ENCODE measurements around the gene CCDC172. TPM values are rescaled to one million over a fixed set of nuclear protein-coding genes. Genes with fewer than 3 reads are reported as not detected.
A peak's percentile ranks its signal among the peaks of the same experiment; 100 is the strongest.
"Not testable (repeated sequence)": the region's sequence is repeated elsewhere in the genome, so short reads cannot be mapped to it uniquely, and the experiment has no call there.

Gene CCDC172
- total RNA-seq, 2 donors from 2014 or later, result not detected

DNA sequence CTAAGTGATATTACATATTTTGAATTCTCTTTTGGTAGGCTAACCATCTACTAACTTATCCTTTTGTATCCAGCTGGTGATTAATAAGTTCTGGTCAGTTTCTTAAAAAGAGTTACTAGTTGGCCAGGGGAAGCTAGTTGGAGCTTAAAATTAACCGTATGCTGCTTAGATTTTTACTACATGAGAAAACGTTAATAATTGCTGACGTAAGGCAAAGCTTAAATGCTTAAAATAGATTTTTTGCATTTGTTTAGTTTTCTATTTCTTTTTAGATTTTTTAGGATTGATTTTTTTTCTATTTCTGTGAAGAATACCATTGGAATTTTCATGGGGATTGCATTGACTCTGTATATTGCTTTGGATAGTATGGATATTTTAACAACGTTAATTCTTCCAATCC, 32.6 kb downstream of the CCDC172 start:
- ATAC-seq (replicated peaks in 1 of 2) (no peak), DNase-seq (no peak)
- no peaks in the 10 kb centered on the region for H3K4me1 Mint-ChIP-seq (ENCODE audit: low read depth)
- H3K4me3 Mint-ChIP-seq, result no peak overlapping the region
- H3K36me3 Mint-ChIP-seq (ENCODE audit: insufficient read depth in 2 of 2), result no peaks in the 10 kb centered on the region
- no peak overlapping the region for H3K27ac Mint-ChIP-seq
- peaks cover 0 to 2% of the 10 kb centered on the region in 2 donors for H3K9me3 Mint-ChIP-seq
- no peaks in the 10 kb centered on the region for H3K27me3 Mint-ChIP-seq (ENCODE audit: low read depth)

DNA sequence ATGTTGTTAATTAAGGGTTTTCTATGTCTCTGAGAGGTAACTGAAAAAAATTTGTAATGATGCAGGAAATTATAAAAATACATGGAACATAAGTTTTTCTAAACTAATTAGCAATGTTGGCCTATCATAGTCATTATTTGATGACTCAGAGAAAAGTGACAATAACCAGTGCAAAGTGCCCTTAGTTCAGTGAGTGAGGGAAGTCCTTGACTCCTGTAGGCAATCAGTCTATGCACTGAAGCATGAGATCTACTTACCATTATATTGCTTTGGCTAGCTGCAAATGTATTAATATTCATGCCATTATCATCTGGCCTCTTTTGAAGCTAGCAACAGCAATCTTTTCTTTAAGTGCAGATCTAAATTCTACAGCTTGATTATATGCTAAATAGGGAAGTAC, 40.6 kb downstream of the CCDC172 start:
- H3K4me1 Mint-ChIP-seq (ENCODE audit: low read depth), result no peaks in the 10 kb centered on the region
- no peak for ATAC-seq (replicated peaks in 1 of 2)
- no peak for DNase-seq
- H3K9me3 Mint-ChIP-seq, result no peaks in the 10 kb centered on the region
- H3K4me3 Mint-ChIP-seq, result no peak overlapping the region
- H3K27me3 Mint-ChIP-seq (ENCODE audit: low read depth), result no peaks in the 10 kb centered on the region
- no peaks in the 10 kb centered on the region for H3K36me3 Mint-ChIP-seq (ENCODE audit: insufficient read depth in 2 of 2)
- H3K27ac Mint-ChIP-seq, result no peak overlapping the region

GRCh38 chr10:116371737-116372136, 47.5 kb downstream of the CCDC172 start:
- no peak for DNase-seq
- H3K4me3 Mint-ChIP-seq, result no peak overlapping the region
- H3K36me3 Mint-ChIP-seq (ENCODE audit: insufficient read depth in 2 of 2), result no peaks in the 10 kb centered on the region
- H3K4me1 Mint-ChIP-seq (ENCODE audit: low read depth), result no peaks in the 10 kb centered on the region
- H3K9me3 Mint-ChIP-seq, result no peaks in the 10 kb centered on the region
- ATAC-seq (replicated peaks in 1 of 2), result no peak
- no peaks in the 10 kb centered on the region for H3K27me3 Mint-ChIP-seq (ENCODE audit: low read depth)
- H3K27ac Mint-ChIP-seq, result no peak overlapping the region

GRCh38 chr10:116382290-116382689, 58.0 kb downstream of the CCDC172 start:
- no peaks in the 10 kb centered on the region for H3K4me1 Mint-ChIP-seq (ENCODE audit: low read depth)
- no peak overlapping the region for H3K4me3 Mint-ChIP-seq
- no peaks in the 10 kb centered on the region for H3K27me3 Mint-ChIP-seq (ENCODE audit: low read depth)
- H3K27ac Mint-ChIP-seq, result no peak overlapping the region
- DNase-seq (no peak), ATAC-seq (replicated peaks in 1 of 2) (no peak)
- H3K9me3 Mint-ChIP-seq, result no peaks in the 10 kb centered on the region
- H3K36me3 Mint-ChIP-seq (ENCODE audit: insufficient read depth in 2 of 2), result no peaks in the 10 kb centered on the region

DNA sequence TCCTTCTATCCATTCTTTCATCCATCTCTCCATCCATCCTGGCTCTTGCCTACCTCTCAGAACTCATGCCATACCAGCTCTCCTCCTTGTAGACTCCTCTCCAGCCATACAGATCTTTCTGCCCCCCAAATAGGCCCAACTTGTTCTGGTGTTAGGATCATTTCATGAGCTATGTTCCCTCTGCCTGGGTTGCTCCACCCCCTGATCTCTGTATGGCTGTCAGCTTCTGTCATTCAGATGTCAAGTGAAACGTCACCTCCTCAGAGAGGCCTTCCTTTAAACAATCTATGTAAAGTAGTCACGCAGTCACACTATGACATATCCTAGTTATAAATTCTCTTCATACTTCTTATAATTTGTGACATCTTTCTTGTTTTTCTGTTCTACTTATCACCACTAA, 61.1 kb downstream of the CCDC172 start:
- no peak overlapping the region for H3K27ac Mint-ChIP-seq
- DNase-seq (no peak), ATAC-seq (replicated peaks in 1 of 2) (no peak)
- no peak overlapping the region for H3K4me3 Mint-ChIP-seq
- no peaks in the 10 kb centered on the region for H3K4me1 Mint-ChIP-seq (ENCODE audit: low read depth)
- no peaks in the 10 kb centered on the region for H3K9me3 Mint-ChIP-seq
- peaks cover 2% of the 10 kb centered on the region for H3K27me3 Mint-ChIP-seq (ENCODE audit: low read depth)
- no peaks in the 10 kb centered on the region for H3K36me3 Mint-ChIP-seq (ENCODE audit: insufficient read depth in 2 of 2)

GRCh38 chr10:116385994-116386809, 62.0 kb downstream of the CCDC172 start:
- Mint-ChIP-seq H3K9me3 (no peaks in the 10 kb centered on the region), H3K27me3 (ENCODE audit: low read depth) (peaks cover 8% of the 10 kb centered on the region), H3K36me3 (ENCODE audit: insufficient read depth in 2 of 2) (no peaks in the 10 kb centered on the region), H3K4me3 (no peak overlapping the region), H3K27ac (no peak overlapping the region), H3K4me1 (ENCODE audit: low read depth) (no peaks in the 10 kb centered on the region)
- peak in 1 of 2 donors; percentile 3 for DNase-seq
- ATAC-seq (replicated peaks in 1 of 2), result no peak

DNA sequence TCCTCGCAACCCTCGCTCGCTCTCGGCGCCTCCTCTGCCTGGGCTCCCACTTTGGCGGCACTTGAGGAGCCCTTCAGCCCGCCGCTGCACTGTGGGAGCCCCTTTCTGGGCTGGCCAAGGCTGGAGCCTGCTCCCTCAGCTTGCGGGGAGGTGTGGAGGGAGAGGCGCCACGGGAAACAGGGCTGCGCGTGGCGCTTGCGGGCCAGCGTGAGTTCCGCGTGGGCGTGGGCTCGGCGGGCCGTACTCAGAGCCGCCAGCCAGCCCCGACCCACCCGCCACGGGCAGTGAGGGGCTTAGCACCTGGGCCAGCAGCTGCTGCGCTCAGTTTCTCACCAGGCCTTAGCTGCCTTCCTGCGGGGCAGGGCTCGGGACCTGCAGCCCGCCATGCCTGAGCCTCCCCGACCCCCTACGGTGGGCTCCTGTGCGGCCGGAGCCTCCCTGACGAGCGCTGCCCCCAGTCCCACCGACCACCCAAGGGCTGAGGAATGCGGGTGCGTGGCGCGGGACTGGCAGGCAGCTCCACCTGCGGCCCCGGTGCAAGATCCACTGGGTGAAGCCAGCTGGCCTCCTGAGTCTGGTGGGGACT, 69.1 kb downstream of the CCDC172 start:
- DNase-seq; H3K36me3 Mint-ChIP-seq (ENCODE audit: insufficient read depth in 2 of 2); H3K4me3 Mint-ChIP-seq; ATAC-seq (replicated peaks in 1 of 2); H3K9me3 Mint-ChIP-seq; H3K27ac Mint-ChIP-seq; H3K4me1 Mint-ChIP-seq (ENCODE audit: low read depth): not testable (repeated sequence)
- peaks cover 16% of the 10 kb centered on the region for H3K27me3 Mint-ChIP-seq (ENCODE audit: low read depth)

GRCh38 chr10:116395223-116395985, 71.2 kb downstream of the CCDC172 start:
- Mint-ChIP-seq H3K27ac (no peak overlapping the region), H3K4me1 (ENCODE audit: low read depth) (no peaks in the 10 kb centered on the region), H3K27me3 (ENCODE audit: low read depth) (peaks cover 13% of the 10 kb centered on the region), H3K4me3 (no peak overlapping the region), H3K36me3 (ENCODE audit: insufficient read depth in 2 of 2) (no peaks in the 10 kb centered on the region), H3K9me3 (no peaks in the 10 kb centered on the region)
- ATAC-seq (replicated peaks in 1 of 2) (no peak), DNase-seq (no peak)

DNA sequence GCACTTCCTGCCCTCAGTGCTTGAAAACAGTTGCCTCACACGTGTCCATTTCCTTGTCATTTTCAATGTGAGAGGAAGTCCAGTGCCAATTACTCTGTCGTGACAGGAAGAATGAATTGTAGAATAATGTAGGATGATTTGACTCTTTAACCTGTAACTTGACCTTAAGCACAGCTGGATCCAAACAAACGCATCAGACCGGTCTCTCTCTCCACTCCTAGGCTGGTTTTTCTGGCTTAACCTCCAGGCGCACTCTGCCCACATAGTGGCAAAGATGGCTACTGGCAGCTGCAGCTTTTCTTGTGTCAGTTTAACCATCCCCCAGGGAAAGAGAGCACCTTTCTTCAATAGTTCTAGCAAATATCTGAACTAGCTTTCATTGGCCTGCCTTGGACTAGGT, 74.0 kb downstream of the CCDC172 start:
- Mint-ChIP-seq H3K9me3 (peaks cover 0 to 2% of the 10 kb centered on the region in 2 donors), H3K36me3 (ENCODE audit: insufficient read depth in 2 of 2) (no peaks in the 10 kb centered on the region), H3K4me3 (no peak overlapping the region), H3K4me1 (ENCODE audit: low read depth) (no peaks in the 10 kb centered on the region), H3K27me3 (ENCODE audit: low read depth) (peaks cover 9% of the 10 kb centered on the region), H3K27ac (no peak overlapping the region)
- DNase-seq (no peak), ATAC-seq (replicated peaks in 1 of 2) (no peak)

- Mint-ChIP-seq H3K4me3 (no peak overlapping the region), H3K27ac (no peak overlapping the region), H3K36me3 (ENCODE audit: insufficient read depth in 2 of 2) (no peaks in the 10 kb centered on the region), H3K4me1 (ENCODE audit: low read depth) (no peaks in the 10 kb centered on the region), H3K9me3 (peaks cover 2% of the 10 kb centered on the region in 2 donors), H3K27me3 (ENCODE audit: low read depth) (no peaks in the 10 kb centered on the region)
- ATAC-seq (replicated peaks in 1 of 2) (no peak), DNase-seq (no peak)
Measured at GRCh38 chr10:116402858-116403257, 78.6 kb downstream of the CCDC172 start.

- no peak overlapping the region for H3K4me3 Mint-ChIP-seq
- H3K27ac Mint-ChIP-seq, result no peak overlapping the region
- H3K4me1 Mint-ChIP-seq (ENCODE audit: low read depth), result no peaks in the 10 kb centered on the region
- H3K9me3 Mint-ChIP-seq, result peaks cover 2 to 3% of the 10 kb centered on the region in 2 donors
- H3K27me3 Mint-ChIP-seq (ENCODE audit: low read depth), result no peaks in the 10 kb centered on the region
- DNase-seq (no peak), ATAC-seq (replicated peaks in 1 of 2) (no peak)
- no peaks in the 10 kb centered on the region for H3K36me3 Mint-ChIP-seq (ENCODE audit: insufficient read depth in 2 of 2)
Measured at GRCh38 chr10:116403740-116404250, 79.5 kb downstream of the CCDC172 start.

DNA sequence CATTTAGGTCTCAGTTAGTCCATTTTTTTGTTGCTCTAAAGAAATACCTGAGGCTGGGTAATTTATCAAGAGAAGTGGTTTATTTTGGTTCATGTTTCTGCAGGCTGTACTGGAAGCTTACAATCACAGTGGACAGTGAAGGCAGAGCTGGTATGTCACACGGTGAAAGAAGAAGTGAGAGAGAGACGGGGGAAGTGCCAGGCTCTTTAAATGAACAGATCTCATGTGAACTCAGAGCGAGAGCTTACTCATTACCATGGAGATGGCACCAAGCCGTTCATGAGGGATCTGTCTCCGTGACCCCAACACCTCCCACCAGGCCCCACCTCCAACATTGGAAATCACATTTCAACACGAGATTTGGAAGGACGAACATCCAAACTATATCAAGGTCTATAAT, 84.5 kb downstream of the CCDC172 start:
- Mint-ChIP-seq H3K27ac (no peak overlapping the region), H3K9me3 (peaks cover 0 to 3% of the 10 kb centered on the region in 2 donors), H3K27me3 (ENCODE audit: low read depth) (no peaks in the 10 kb centered on the region), H3K4me3 (no peak overlapping the region), H3K4me1 (ENCODE audit: low read depth) (no peaks in the 10 kb centered on the region), H3K36me3 (ENCODE audit: insufficient read depth in 2 of 2) (no peaks in the 10 kb centered on the region)
- ATAC-seq (replicated peaks in 1 of 2) (no peak), DNase-seq (no peak)

DNA sequence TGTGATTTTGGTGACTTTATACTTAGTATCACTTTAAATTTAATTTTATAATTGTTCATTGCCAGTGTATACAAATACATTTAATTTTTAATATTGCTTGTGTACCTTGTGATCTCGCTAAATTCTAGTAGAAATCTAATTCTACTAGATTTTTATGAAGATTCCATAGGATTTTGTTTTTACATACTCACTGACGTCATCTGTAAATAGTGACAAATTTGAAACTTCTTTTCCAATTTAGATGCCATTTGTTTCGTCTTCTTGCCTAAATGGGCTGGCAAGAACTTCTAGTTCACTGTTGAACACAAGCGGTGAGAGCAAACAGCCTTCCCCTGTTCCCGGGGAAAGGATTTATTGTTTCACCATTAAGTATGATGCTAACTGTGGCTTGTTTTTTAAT, 86.1 kb downstream of the CCDC172 start:
- Mint-ChIP-seq H3K27ac (no peak overlapping the region), H3K4me1 (ENCODE audit: low read depth) (no peaks in the 10 kb centered on the region), H3K9me3 (peaks cover 0 to 3% of the 10 kb centered on the region in 2 donors), H3K4me3 (no peak overlapping the region), H3K27me3 (ENCODE audit: low read depth) (no peaks in the 10 kb centered on the region), H3K36me3 (ENCODE audit: insufficient read depth in 2 of 2) (no peaks in the 10 kb centered on the region)
- no peak for DNase-seq
- no peak for ATAC-seq (replicated peaks in 1 of 2)
